Mucosa of gallbladder (tissue), 1 donor: ENCODE measurements around the gene SUMO2. TPM values are rescaled to one million over a fixed set of nuclear protein-coding genes. Genes with fewer than 3 reads are reported as not detected.

Experiments
- DNase-seq: peaks from one replicate; pipeline ENCODE4 v3.0.0-alpha.2; 2020; ENCODE audit warnings: low spot score
- total RNA-seq: library from RNA; stranded (reverse); gene quantifications from one replicate; pipeline ENCODE4 v1.2.1, GENCODE V29; 2021
- donor health status: DM: no; HTN: no; CAD: no.

Gene SUMO2
- total RNA-seq, 1 donor from 2014 or later = 353 TPM

DNA sequence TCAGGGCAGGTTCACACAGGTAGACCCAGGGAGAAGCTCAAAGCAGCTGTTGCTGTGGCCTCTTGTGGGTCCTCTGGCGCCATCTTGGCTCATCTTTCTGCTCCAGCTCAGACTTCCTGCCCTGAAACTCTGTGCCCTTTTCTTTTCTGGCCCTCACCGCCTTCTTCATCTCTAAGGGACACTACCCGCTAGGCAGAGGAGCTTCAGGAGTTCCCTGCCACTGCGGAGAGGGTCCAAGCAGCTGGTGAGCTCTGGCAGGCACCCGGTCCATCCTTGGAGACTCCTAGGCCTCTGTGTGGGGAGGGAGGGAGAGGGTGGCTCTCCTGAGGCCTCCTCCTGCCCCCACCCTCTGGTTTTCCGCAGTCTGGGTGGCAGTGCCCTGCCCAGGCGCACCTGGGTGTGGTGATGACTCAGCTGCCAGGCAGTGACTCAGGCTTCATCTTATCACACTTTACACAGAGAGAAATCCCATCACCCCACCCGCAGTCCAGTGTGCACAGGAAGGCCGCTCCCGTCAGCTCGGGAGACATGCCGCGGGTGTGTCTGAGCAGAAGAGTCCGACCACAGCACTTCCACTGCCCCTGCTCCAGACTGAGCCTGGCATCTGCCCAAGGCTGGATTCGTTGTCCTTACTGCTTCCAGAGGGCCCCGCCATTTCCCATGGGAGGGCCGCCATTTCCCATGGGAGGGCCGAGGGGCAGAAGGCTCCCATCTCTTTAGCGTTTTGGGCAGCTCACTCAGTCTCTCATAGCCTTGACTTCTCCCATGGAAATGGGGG, 58.5 kb downstream of the SUMO2 start:
- DNase-seq = peak; percentile 93

- no peak for DNase-seq
These were observed 64.5 kb downstream of the SUMO2 start for GRCh38 chr17:75118307-75118706.

DNA sequence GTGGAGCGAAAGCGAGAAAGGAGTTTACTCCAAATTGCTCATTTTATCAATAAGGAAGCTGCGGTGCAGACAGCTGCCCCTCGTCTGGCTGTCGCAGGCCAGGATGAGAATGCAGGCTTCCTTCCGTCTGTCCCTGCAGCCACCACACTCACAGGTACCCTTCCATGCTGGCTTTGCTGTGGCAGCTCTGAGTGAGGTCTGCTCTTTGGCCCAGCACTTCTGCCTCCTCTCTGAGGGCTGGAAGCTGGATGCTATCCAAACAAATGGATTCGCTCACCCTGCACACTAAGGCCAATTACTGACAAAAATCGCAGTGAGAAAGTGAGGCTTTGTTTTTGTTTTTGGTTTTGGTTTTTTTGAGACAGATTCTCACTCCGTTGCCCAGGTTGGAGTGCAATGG, 66.0 kb downstream of the SUMO2 start:
- DNase-seq = no peak

Other genes starting within 250 kb of the SUMO2 start
- not detected for gene OTOP3, start 247.1 kb downstream of the SUMO2 start, total RNA-seq
- 186 TPM for gene HID1, start 210.2 kb downstream of the SUMO2 start, total RNA-seq
- 83.8 TPM for gene CDR2L, start 195.3 kb downstream of the SUMO2 start, total RNA-seq
- gene MRPL58, start 170.3 kb downstream of the SUMO2 start, total RNA-seq = 16.7 TPM
- gene ATP5PD, start 136.0 kb downstream of the SUMO2 start, total RNA-seq = 226 TPM
- gene KCTD2, start 135.7 kb downstream of the SUMO2 start, total RNA-seq = 28.3 TPM
- 19.9 TPM for gene SLC16A5, start 95.0 kb downstream of the SUMO2 start, total RNA-seq
- gene ARMC7, start 73.0 kb downstream of the SUMO2 start, total RNA-seq = 20.2 TPM
- gene NT5C, start 51.2 kb downstream of the SUMO2 start, total RNA-seq = 50.0 TPM
- gene JPT1, start 28.4 kb downstream of the SUMO2 start, total RNA-seq = 183 TPM
- gene NUP85, start 22.7 kb upstream of the SUMO2 start, total RNA-seq = 47.3 TPM
- 44.5 TPM for gene GGA3, start 78.6 kb upstream of the SUMO2 start, total RNA-seq
- gene MRPS7, start 78.9 kb upstream of the SUMO2 start, total RNA-seq = 55.1 TPM
- gene MIF4GD, start 88.3 kb upstream of the SUMO2 start, total RNA-seq = 25.5 TPM
- gene SLC25A19, start 106.5 kb upstream of the SUMO2 start, total RNA-seq = 17.0 TPM
- gene GRB2, start 222.7 kb upstream of the SUMO2 start, total RNA-seq = 94.3 TPM